Neural crest cell (in vitro differentiated cells): ENCODE results near the gene ADGRL4. TPM values are rescaled to one million over a fixed set of nuclear protein-coding genes. Genes with fewer than 3 reads are reported as not detected.

Experiments used
- DNase-seq: peaks from one replicate; pipeline ENCODE4 v3.0.0; 2021; ENCODE audit warnings: low read depth, mixed read lengths, low spot score
- H3K27ac Mint-ChIP-seq: one replicate; pipeline ENCODE4 v1.8.0; 2021; ENCODE audit warnings: mild to moderate bottlenecking, mixed read lengths; ENCODE audit not compliant: unreplicated experiment
- H3K27me3 Mint-ChIP-seq: 2 replicates; pipeline ENCODE4 v1.8.0; 2021; ENCODE audit warnings: low read depth, mild to moderate bottlenecking, mixed read lengths
- H3K36me3 Mint-ChIP-seq: 2 replicates; pipeline ENCODE4 v1.8.0; 2021; ENCODE audit warnings: low read depth, mild to moderate bottlenecking, mixed read lengths
- H3K4me1 Mint-ChIP-seq: 2 replicates; pipeline ENCODE4 v1.8.0; 2021; ENCODE audit warnings: mixed read lengths
- H3K4me3 Mint-ChIP-seq: one replicate; pipeline ENCODE4 v1.8.0; 2021; ENCODE audit warnings: mild to moderate bottlenecking, mixed read lengths
- H3K9me3 Mint-ChIP-seq: 2 replicates; pipeline ENCODE4 v1.8.0; 2021; ENCODE audit warnings: mixed read lengths
- total RNA-seq: library from RNA; stranded (reverse); gene quantifications from 2 replicates; pipeline ENCODE4 v1.2.1, GENCODE V29; 2021
- TF ChIP-seq, protein P1 (sequence below): fragments of 200-600 bp; sonication (generic); conservative IDR thresholded peaks from 2 replicates; pipeline ENCODE4 v1.5.0; 2021; ENCODE audit warnings: antibody characterized with exemption, mild to moderate bottlenecking

The ADGRL4 gene
- total RNA-seq, 1 donor from 2014 or later, result 0.98 TPM

DNA sequence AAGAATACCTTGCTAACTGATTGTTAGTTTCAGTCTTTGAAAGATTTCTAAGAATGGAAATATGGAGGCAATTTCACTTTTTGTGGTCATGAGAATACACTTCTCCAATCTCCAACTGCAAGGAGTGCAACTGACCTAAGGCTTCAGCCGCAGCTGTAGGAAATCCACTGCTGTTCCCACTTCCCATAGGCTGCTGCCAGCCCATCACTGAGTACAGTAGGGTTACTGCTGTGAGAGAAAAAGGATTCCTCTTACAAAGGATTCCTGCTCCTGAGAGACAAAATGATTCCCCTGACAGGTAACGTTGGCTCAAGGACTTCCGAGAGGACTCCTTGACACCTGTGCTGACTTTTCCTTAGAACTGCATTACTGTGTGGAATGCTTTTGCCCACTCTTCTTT lies 87.4 kb downstream of the ADGRL4 start:
- TF ChIP-seq, protein P1, sequence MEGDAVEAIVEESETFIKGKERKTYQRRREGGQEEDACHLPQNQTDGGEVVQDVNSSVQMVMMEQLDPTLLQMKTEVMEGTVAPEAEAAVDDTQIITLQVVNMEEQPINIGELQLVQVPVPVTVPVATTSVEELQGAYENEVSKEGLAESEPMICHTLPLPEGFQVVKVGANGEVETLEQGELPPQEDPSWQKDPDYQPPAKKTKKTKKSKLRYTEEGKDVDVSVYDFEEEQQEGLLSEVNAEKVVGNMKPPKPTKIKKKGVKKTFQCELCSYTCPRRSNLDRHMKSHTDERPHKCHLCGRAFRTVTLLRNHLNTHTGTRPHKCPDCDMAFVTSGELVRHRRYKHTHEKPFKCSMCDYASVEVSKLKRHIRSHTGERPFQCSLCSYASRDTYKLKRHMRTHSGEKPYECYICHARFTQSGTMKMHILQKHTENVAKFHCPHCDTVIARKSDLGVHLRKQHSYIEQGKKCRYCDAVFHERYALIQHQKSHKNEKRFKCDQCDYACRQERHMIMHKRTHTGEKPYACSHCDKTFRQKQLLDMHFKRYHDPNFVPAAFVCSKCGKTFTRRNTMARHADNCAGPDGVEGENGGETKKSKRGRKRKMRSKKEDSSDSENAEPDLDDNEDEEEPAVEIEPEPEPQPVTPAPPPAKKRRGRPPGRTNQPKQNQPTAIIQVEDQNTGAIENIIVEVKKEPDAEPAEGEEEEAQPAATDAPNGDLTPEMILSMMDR, result no peak

DNA sequence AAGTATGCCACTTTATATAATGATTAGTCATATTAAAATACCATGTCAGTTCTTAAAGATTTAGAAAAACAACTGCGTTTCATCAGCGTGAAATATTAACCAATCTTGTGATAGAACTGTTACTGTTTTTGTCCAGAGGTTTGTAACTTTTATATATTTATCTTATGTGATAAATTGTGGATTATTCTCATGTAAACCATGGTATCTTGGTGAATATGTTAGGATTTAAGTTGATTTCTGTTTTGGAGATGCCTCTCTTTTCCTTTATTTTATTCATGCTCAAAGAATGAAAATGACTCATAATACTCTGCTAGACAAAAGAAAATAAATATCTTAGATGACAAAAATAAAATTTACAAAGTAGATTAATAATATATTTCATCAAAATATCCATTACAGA lies 88.4 kb downstream of the ADGRL4 start:
- Mint-ChIP-seq H3K36me3 (no peaks in the 10 kb centered on the region), H3K27me3 (no peaks in the 10 kb centered on the region), H3K4me1 (no peaks in the 10 kb centered on the region), H3K9me3 (no peaks in the 10 kb centered on the region), H3K27ac (no peak overlapping the region), H3K4me3 (no peak overlapping the region)
- TF ChIP-seq, protein P1, result no peak
- no peak for DNase-seq

More for the DNA sequence above, 87.4 kb downstream of the ADGRL4 start:
- Mint-ChIP-seq H3K9me3 (no peaks in the 10 kb centered on the region), H3K36me3 (no peaks in the 10 kb centered on the region), H3K4me1 (no peaks in the 10 kb centered on the region), H3K27me3 (no peaks in the 10 kb centered on the region), H3K4me3 (no peak overlapping the region), H3K27ac (no peak overlapping the region)
- DNase-seq, result no peak

DNA sequence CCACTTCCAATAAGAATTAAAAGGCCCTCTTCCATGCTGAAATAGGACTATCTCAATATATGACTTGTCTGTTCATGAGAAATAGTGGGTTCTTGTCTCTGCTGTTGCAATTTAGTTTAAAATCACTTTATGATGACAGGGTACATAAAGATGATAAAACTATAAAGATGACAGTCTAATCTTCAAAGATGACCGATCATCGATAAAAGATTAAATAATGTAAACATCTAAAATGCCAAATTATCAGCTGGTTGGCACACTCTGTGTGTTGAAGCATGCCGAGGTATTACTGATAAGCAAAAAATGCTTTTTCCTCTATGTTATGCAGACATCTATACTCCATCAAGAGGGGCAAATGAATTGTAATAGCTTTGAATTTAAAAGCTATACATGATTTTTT lies 89.5 kb downstream of the ADGRL4 start:
- no peaks in the 10 kb centered on the region for H3K27me3 Mint-ChIP-seq
- no peak overlapping the region for H3K4me3 Mint-ChIP-seq
- no peak for DNase-seq
- H3K9me3 Mint-ChIP-seq, result no peaks in the 10 kb centered on the region
- no peak overlapping the region for H3K27ac Mint-ChIP-seq
- H3K36me3 Mint-ChIP-seq, result no peaks in the 10 kb centered on the region
- TF ChIP-seq, protein P1, result no peak
- H3K4me1 Mint-ChIP-seq, result no peaks in the 10 kb centered on the region

DNA sequence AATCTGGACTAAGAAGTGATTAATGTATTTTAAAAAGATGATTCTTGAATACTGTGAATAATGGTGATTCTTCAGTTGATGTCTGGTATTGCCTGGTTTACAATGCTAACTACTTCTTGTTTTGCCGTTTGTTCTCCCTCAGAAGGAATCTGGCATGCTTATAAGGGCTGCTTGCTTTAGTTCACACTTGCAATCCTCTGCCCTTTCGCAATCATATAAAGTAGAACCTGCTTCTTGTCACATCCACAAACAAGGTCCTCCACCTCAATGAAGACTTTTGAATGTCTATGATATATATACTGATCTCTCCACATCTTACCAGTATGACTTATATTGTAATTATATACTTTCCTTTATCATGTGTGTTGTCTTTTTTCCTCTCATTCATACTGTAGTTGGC lies 92.6 kb downstream of the ADGRL4 start:
- H3K36me3 Mint-ChIP-seq, result no peaks in the 10 kb centered on the region
- DNase-seq, result no peak
- H3K9me3 Mint-ChIP-seq, result no peaks in the 10 kb centered on the region
- no peaks in the 10 kb centered on the region for H3K4me1 Mint-ChIP-seq
- H3K4me3 Mint-ChIP-seq, result no peak overlapping the region
- H3K27me3 Mint-ChIP-seq, result no peaks in the 10 kb centered on the region
- H3K27ac Mint-ChIP-seq, result no peak overlapping the region
- TF ChIP-seq, protein P1, result no peak

DNA sequence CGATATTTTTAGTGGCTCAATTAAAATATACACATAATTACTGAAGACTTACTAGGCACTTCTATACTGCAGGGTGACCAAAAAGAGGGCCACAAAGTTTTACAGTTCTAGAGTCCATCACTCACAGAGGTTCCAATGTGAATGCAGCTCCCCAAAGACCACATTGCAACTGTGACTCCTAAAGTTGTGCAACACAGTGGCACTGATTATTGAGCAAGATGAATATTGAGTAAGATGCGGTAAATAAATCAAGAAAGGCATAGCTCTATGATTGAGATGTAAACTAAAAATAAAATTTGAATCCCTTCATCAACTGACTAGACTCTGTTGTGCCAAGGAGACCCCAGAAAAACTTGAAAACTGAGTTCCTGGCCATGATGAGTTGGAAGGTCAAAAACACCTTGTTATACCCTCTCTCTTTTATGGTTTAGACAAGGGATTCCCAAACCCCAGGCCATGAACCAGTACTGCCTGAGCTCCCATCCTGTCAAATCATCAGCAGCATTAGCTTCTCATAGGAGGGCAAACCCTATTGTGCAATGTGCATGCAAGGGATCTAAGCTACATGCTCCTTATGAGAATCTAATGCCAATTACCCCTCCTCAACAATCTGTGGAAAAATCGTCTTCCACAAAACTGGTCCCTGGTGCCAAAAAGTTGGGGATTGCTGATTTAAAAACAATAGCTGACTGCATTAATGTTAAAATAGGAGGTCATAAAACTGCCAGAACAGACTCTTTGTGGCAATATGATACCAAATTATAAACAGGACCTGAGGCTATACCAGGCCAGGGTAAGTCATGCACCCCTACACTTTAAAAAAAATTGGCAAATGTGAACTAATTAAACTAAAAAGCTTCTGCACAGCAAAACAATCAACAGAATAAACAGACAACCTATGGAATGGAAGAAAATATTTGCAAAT lies 94.3 kb downstream of the ADGRL4 start:
- TF ChIP-seq, protein P1, result no peak

More for the DNA sequence above, 94.3 kb downstream of the ADGRL4 start:
- no peaks in the 10 kb centered on the region for H3K4me1 Mint-ChIP-seq
- no peak overlapping the region for H3K4me3 Mint-ChIP-seq
- no peaks in the 10 kb centered on the region for H3K27me3 Mint-ChIP-seq
- no peak overlapping the region for H3K27ac Mint-ChIP-seq
- no peaks in the 10 kb centered on the region for H3K9me3 Mint-ChIP-seq
- DNase-seq, result no peak
- no peaks in the 10 kb centered on the region for H3K36me3 Mint-ChIP-seq
